ENCODE data around the gene ISG15. TPM values are rescaled to one million over a fixed set of nuclear protein-coding genes. Genes with fewer than 3 reads are reported as not detected.
"Not testable (repeated sequence)": the region's sequence is repeated elsewhere in the genome, so short reads cannot be mapped to it uniquely, and the experiment has no call there.

Gene ISG15
- total RNA-seq, 1 experiment from 2014 or later = 124 TPM

DNA sequence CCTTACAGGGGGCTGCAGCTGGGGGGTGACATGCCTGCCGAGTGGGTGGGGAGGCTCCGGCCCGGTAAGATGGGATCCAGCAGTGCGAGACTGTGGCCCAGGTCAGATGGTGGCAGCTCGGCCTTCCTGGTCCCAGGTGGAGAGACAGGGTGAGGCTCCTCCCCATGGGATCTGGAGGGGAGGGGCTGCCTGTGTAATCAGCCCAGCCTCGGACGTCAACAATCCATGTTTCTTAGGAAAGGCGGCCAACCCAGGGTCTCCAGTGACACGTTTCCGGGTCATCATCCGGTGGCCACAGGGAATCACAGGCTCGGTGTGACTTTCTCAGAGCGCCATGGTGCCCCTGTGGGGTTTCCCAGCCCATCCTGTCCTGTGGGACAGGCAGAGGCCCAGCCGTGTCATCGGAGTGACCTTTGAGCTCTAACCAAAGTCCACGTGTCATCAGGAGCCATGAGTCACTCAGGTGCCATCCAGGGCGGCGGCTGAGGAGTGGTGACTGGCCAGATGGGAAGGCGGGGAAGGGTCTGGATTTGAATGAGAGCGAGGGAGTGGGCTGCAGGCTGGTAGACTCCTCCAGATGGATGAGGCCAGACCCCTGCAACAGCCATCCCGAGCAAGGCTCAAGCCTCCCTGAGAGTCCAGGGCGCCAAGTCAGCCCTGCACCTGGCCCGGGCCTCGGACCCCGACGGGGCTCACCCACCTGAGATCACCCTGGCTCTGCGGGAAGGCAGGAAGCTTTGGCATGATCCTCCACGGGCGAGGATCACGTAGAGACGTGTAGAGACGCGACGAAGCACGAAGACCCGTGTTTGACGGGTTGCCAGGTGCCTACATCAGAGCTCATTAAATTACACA is 6.8 kb upstream of the ISG15 start:
- DNase-seq = peak; percentile 78
- no peak overlapping the region for H3K4me3 ChIP-seq (ENCODE audit: insufficient read depth, low read depth, low read length)
- no peaks in the 10 kb centered on the region for H3K36me3 ChIP-seq (replicated peaks; ENCODE audit: control insufficient read depth, insufficient read depth, low read length)
- H3K27me3 ChIP-seq (ENCODE audit: control insufficient read depth, insufficient read depth, low read length) = peaks cover 17% of the 10 kb centered on the region

- H3K27me3 ChIP-seq (ENCODE audit: control insufficient read depth, insufficient read depth, low read length); DNase-seq; H3K36me3 ChIP-seq (replicated peaks; ENCODE audit: control insufficient read depth, insufficient read depth, low read length); H3K4me3 ChIP-seq (ENCODE audit: insufficient read depth, low read depth, low read length): not testable (repeated sequence)
These were observed 3.2 kb upstream of the ISG15 start for GRCh38 chr1:1010131-1010530.

DNA sequence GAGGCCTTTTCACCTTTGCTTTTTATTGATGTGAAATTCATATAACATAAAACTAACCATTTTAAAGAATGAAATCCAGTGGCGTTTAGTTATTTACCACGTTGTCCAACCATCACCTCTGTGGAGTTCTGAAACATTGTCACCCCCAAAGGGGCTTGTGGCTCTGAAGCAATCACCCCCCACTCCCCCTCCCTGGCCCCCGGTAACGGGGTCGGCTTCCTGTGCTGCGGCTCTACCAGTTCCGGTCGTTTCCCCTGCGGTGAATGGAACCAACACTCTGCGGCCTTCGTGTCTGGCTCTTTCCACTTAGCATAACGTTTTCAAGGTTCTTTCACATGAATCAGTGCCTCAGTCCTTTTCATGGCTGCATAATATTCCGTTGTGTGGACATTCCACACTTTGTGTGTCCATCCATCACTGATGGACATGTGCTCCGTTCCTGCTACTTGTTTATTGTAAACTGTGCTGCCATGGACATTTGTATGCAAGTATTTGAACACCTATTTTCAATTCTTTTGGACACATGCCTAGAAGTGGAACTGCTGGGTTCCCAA is 1.8 kb upstream of the ISG15 start:
- H3K4me3 ChIP-seq (ENCODE audit: insufficient read depth, low read depth, low read length) = no peak overlapping the region
- H3K36me3 ChIP-seq (replicated peaks; ENCODE audit: control insufficient read depth, insufficient read depth, low read length) = no peaks in the 10 kb centered on the region
- peaks cover 5% of the 10 kb centered on the region; the same call in 1 of the 2 replicates for H3K27me3 ChIP-seq (ENCODE audit: control insufficient read depth, insufficient read depth, low read length)
- no peak for DNase-seq

DNA sequence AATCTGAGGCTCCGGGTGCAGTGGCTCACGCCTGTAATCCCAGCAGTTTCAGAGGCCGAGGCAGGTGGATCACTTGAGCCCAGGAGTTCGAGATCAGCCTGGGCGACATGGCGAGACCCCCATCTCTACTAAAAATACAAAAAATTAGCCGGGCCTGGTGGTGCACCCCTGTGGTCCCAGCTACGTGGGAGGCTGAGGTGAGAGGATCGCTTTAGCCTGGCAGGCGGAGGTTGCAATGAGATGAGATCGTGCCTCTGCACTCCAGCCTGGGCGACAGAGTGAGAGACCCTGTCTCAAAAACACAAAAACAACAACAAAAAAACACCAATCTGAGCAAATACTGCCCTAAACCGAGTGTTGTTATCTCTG is 577 bp upstream of the ISG15 start:
- not testable (repeated sequence) for H3K36me3 ChIP-seq (replicated peaks; ENCODE audit: control insufficient read depth, insufficient read depth, low read length); DNase-seq; H3K27me3 ChIP-seq (ENCODE audit: control insufficient read depth, insufficient read depth, low read length)
- peak overlapping the region; percentile 68 for H3K4me3 ChIP-seq (ENCODE audit: insufficient read depth, low read depth, low read length)

DNA sequence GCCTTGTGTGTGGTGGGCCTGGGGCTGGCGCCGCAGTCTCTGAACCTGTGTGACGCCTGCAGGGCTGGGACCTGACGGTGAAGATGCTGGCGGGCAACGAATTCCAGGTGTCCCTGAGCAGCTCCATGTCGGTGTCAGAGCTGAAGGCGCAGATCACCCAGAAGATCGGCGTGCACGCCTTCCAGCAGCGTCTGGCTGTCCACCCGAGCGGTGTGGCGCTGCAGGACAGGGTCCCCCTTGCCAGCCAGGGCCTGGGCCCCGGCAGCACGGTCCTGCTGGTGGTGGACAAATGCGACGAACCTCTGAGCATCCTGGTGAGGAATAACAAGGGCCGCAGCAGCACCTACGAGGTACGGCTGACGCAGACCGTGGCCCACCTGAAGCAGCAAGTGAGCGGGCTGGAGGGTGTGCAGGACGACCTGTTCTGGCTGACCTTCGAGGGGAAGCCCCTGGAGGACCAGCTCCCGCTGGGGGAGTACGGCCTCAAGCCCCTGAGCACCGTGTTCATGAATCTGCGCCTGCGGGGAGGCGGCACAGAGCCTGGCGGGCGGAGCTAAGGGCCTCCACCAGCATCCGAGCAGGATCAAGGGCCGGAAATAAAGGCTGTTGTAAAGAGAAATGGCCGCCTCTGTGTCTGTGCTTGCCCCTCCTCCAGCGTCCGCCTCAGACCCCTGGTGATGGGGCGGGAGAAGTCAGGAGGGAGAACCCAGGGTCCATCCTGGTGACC is 788 bp downstream of the ISG15 start:
- DNase-seq = peak; percentile 75
- Histone ChIP-seq H3K27me3 (ENCODE audit: control insufficient read depth, insufficient read depth, low read length) (peaks cover 4% of the 10 kb centered on the region; the same call in 1 of the 2 replicates), H3K4me3 (ENCODE audit: insufficient read depth, low read depth, low read length) (peak overlapping the region; percentile 68), H3K36me3 (replicated peaks; ENCODE audit: control insufficient read depth, insufficient read depth, low read length) (no peaks in the 10 kb centered on the region)

- DNase-seq = no peak
- H3K27me3 ChIP-seq (ENCODE audit: control insufficient read depth, insufficient read depth, low read length) = peaks cover 4% of the 10 kb centered on the region; the same call in 1 of the 2 replicates
- H3K4me3 ChIP-seq (ENCODE audit: insufficient read depth, low read depth, low read length) = no peak overlapping the region
- no peaks in the 10 kb centered on the region for H3K36me3 ChIP-seq (replicated peaks; ENCODE audit: control insufficient read depth, insufficient read depth, low read length)
These were observed 1.7 kb downstream of the ISG15 start for GRCh38 chr1:1014799-1015681.

DNA sequence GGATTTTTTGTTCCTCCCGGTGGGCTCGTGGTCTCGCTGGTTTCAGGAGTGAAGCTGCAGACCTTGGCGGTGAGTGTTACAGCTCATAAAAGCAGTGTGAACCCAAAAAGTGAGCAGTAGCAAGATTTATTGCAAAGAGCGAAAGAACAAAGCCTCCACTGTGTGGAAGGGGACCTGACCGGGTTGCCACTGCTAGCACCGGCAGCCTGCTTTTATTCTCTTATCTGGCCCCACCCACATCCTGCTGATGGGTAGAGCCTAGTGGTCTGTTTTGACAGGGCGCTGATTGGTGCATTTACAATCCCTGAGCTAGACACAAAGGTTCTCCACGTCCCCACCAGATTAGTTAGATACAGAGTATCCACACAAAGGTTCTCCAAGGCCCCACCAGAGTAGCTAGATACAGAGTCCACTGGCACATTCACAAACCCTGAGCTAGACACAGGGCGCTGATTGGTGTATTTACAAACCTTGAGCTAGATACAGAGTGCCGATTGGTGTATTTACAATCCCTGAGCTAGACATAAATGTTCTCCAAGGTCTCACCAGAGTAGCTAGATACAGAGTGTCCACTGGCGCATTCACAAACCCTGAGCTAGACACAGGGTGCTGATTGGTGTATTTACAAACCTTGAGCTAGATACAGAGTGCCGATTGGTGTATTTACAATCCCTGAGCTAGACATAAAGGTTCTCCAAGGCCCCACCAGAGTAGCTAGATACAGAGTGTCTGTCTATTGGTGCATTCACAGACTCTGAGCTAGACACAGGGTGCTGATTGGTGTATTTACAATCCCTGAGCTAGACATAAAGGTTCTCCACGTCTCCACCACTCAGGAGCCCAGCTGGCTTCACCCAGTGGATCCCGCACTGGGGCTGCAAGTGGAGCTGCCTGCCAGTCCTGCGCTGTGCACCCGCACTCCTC is 4.4 kb downstream of the ISG15 start:
- H3K36me3 ChIP-seq (replicated peaks; ENCODE audit: control insufficient read depth, insufficient read depth, low read length); H3K27me3 ChIP-seq (ENCODE audit: control insufficient read depth, insufficient read depth, low read length); DNase-seq; H3K4me3 ChIP-seq (ENCODE audit: insufficient read depth, low read depth, low read length): not testable (repeated sequence)

DNA sequence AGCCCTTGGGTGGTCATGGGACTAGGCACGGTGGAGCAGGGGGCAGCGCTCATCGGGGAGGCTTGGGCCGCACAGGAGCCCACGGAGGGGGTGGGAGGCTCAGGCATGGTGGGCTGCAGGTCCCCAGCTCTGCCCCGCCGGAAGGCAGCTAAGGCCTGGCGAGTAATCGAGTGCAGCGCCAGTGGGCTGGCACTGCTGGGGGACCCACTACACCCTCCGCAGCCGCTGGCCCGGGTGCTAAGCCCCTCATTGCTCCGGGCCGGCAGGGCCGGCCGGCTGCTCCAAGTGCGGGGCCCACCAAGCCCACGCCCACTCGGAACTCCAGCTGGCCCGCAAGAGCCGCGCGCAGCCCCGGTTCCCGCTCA is 5.0 kb downstream of the ISG15 start:
- H3K36me3 ChIP-seq (replicated peaks; ENCODE audit: control insufficient read depth, insufficient read depth, low read length) = not testable (repeated sequence)

GRCh38 chr1:1019122-1019999 is 6.1 kb downstream of the ISG15 start:
- DNase-seq = peak; percentile 99
- peaks cover 1% of the 10 kb centered on the region for H3K36me3 ChIP-seq (replicated peaks; ENCODE audit: control insufficient read depth, insufficient read depth, low read length)
- no peaks in the 10 kb centered on the region; the same call in 1 of the 2 replicates for H3K27me3 ChIP-seq (ENCODE audit: control insufficient read depth, insufficient read depth, low read length)
- peak overlapping the region; percentile 41 for H3K4me3 ChIP-seq (ENCODE audit: insufficient read depth, low read depth, low read length)

More for the DNA sequence above, 5.0 kb downstream of the ISG15 start:
- not testable (repeated sequence) for H3K4me3 ChIP-seq (ENCODE audit: insufficient read depth, low read depth, low read length); H3K27me3 ChIP-seq (ENCODE audit: control insufficient read depth, insufficient read depth, low read length); DNase-seq

GRCh38 chr1:1020000-1020404 is 6.7 kb downstream of the ISG15 start, which contains the start of gene AGRN:
AGRN (plus strand) TSS chr1:1020120; CDS start chr1:1020173, 53 bp downstream.
- DNase-seq = peak; percentile 95
- Histone ChIP-seq H3K4me3 (ENCODE audit: insufficient read depth, low read depth, low read length) (peak within 1 kb of the TSS; percentile 75), H3K27me3 (ENCODE audit: control insufficient read depth, insufficient read depth, low read length) (no peaks in the 10 kb centered on the region), H3K36me3 (replicated peaks; ENCODE audit: control insufficient read depth, insufficient read depth, low read length) (peaks cover 1% of the 10 kb centered on the region)

- peak overlapping the region; percentile 75 for H3K4me3 ChIP-seq (ENCODE audit: insufficient read depth, low read depth, low read length)
- peaks cover 1% of the 10 kb centered on the region for H3K36me3 ChIP-seq (replicated peaks; ENCODE audit: control insufficient read depth, insufficient read depth, low read length)
- peak; percentile 85 for DNase-seq
- H3K27me3 ChIP-seq (ENCODE audit: control insufficient read depth, insufficient read depth, low read length) = no peaks in the 10 kb centered on the region
These were observed 7.2 kb downstream of the ISG15 start for GRCh38 chr1:1020415-1021009.

Data from H7 (cell line).